PFSK-1 (cell line): ENCODE data around the gene MRPL52.

Source experiments
- FOXP2 ChIP-seq: optimal IDR thresholded peaks from 2 replicates; pipeline ENCODE3; 2011; ENCODE audit warnings: borderline replicate concordance, control low read depth, inconsistent platforms; ENCODE audit not compliant: insufficient read depth; ENCODE audit errors: extremely low read length, extremely low read depth
- POLR2AphosphoS5 ChIP-seq: IDR thresholded peaks from 2 replicates; pipeline ENCODE4 v1.6.1; 2012; ENCODE audit warnings: low read depth, mild to moderate bottlenecking, control low read depth, low read length, moderate library complexity
- SIN3A ChIP-seq: IDR thresholded peaks from 2 replicates; pipeline ENCODE4 v1.6.1; 2012; ENCODE audit warnings: mild to moderate bottlenecking, low read length, moderate library complexity, borderline replicate concordance; ENCODE audit not compliant: insufficient read depth
- TAF1 ChIP-seq: IDR thresholded peaks from 2 replicates; pipeline ENCODE4 v1.6.1; 2012; ENCODE audit warnings: low read length, control low read depth, borderline replicate concordance; ENCODE audit not compliant: insufficient read depth
- TF ChIP-seq, protein P1 (sequence below), 2 experiments: IDR thresholded peaks; 2 replicates each; pipeline versions ENCODE4 v1.6.1 to v1.8.0; 2011 to 2012; ENCODE audit warnings: low read depth in 2 of 2, low read length in 2 of 2, control low read depth in 1 of 2, inconsistent platforms in 1 of 2, mild to moderate bottlenecking in 1 of 2, moderate library complexity in 1 of 2; ENCODE audit not compliant: insufficient read depth in 1 of 2

Gene MRPL52

GRCh38 chr14:22802860-22803686, 26.6 kb upstream of the MRPL52 start:
- TF ChIP-seq POLR2AphosphoS5: no peak
- TF ChIP-seq SIN3A: no peak
- TF ChIP-seq, protein P1, sequence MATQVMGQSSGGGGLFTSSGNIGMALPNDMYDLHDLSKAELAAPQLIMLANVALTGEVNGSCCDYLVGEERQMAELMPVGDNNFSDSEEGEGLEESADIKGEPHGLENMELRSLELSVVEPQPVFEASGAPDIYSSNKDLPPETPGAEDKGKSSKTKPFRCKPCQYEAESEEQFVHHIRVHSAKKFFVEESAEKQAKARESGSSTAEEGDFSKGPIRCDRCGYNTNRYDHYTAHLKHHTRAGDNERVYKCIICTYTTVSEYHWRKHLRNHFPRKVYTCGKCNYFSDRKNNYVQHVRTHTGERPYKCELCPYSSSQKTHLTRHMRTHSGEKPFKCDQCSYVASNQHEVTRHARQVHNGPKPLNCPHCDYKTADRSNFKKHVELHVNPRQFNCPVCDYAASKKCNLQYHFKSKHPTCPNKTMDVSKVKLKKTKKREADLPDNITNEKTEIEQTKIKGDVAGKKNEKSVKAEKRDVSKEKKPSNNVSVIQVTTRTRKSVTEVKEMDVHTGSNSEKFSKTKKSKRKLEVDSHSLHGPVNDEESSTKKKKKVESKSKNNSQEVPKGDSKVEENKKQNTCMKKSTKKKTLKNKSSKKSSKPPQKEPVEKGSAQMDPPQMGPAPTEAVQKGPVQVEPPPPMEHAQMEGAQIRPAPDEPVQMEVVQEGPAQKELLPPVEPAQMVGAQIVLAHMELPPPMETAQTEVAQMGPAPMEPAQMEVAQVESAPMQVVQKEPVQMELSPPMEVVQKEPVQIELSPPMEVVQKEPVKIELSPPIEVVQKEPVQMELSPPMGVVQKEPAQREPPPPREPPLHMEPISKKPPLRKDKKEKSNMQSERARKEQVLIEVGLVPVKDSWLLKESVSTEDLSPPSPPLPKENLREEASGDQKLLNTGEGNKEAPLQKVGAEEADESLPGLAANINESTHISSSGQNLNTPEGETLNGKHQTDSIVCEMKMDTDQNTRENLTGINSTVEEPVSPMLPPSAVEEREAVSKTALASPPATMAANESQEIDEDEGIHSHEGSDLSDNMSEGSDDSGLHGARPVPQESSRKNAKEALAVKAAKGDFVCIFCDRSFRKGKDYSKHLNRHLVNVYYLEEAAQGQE (IDR thresholded peaks at IDR 0.05; ENCODE audit: insufficient read depth in 1 of 2, low read depth in 2 of 2, low read length in 2 of 2): no peak
- no peak for TF ChIP-seq FOXP2
- TF ChIP-seq TAF1: no peak

- TF ChIP-seq, protein P1 (IDR thresholded peaks at IDR 0.05; ENCODE audit: insufficient read depth in 1 of 2, low read depth in 2 of 2, low read length in 2 of 2): no peak
- TF ChIP-seq POLR2AphosphoS5: no peak
- no peak for TF ChIP-seq TAF1
- no peak for TF ChIP-seq FOXP2
- TF ChIP-seq SIN3A: no peak
These were observed 26.1 kb upstream of the MRPL52 start for GRCh38 chr14:22803687-22803974.

DNA sequence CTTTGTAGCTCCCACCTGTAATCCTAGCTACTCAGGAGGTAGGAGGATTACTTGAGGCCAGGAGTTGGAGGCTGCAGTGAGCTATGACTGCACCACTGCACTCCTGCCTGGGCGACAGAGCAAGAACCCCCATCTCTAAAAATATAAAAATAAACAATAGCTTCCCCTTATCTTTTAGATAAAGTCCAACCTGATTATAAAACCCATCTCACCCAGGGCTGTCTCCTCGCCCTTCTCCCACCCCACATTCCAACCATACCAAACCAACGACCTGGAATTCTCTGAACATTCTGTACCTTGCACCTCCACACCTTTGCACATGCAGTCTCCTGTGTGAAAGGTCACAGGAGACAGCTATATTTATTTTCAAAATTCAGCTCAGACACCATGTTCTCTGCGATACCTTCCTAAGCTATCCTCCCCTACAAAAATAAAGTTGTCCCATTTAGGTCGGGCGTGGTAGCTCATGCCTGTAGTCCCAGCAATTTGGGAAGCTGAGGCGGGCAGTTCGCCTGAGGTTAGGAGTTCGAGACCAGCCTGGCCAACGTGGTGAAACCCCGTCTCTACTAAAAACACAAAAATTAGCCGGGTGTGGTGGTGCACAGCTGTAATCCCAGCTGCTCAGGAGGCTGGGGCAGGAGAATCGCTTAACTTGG, 22.1 kb upstream of the MRPL52 start:
- TF ChIP-seq, protein P1 (IDR thresholded peaks at IDR 0.05; ENCODE audit: insufficient read depth in 1 of 2, low read depth in 2 of 2, low read length in 2 of 2): no peak
- TF ChIP-seq POLR2AphosphoS5: no peak
- TF ChIP-seq FOXP2: no peak
- TF ChIP-seq SIN3A: no peak
- TF ChIP-seq TAF1: no peak

DNA sequence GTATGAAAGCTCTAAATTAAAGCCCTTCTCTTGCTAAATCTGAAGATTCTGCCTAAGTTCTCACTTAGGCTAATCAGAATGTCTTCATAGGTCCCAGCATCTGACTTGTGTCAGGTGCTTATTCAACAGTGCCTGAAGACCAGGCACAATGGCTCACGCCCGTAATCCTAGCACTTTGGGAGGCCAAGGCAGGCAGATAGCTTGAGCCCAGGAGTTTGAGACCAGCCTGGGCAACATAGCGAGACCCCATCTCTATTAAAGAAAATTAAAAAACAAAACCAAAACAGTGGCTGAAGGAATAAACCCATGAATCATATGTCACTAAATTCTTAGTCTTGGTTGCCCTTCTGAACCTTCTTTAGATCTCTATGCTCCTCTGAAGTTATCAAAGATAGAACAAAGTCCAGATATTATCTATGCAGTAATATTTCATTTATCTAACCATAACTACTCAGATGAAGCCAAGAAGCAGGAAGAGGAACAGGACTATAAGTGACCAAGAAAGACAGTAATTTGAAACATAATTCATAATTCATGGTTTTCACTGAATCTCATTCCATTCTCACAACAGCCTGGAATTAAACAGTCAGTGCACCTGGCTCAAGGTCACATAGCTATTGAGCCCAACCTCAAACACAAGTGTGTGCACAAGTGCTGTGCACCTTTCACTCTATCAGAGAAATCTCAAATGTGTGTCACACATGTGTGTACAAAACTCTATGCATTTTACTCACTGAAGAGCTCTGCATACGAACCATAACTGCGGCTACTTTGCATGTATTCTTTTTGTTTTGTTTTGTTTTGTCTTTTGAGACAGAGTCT, 21.1 kb upstream of the MRPL52 start:
- TF ChIP-seq FOXP2 (no peak), SIN3A (no peak), POLR2AphosphoS5 (no peak), TAF1 (no peak)
- TF ChIP-seq, protein P1 (IDR thresholded peaks at IDR 0.05; ENCODE audit: insufficient read depth in 1 of 2, low read depth in 2 of 2, low read length in 2 of 2): no peak
